Measurements from ENCODE around the gene GART.
"Not testable (repeated sequence)": the region's sequence is repeated elsewhere in the genome, so short reads cannot be mapped to it uniquely, and the experiment has no call there.

GART gene

GRCh38 chr21:33518899-33519298 is 23.0 kb downstream of the GART start:
- in situ Hi-C loops (cut with MboI; ENCODE audit: low sequenced_read_pairs), result no loop called here

- in situ Hi-C loops (cut with MboI; ENCODE audit: low sequenced_read_pairs), result no loop called here
Observed at GRCh38 chr21:33514229-33514628, 27.7 kb downstream of the GART start.

- in situ Hi-C loops (cut with MboI; ENCODE audit: low sequenced_read_pairs), result no loop called here
Observed at GRCh38 chr21:33512481-33512880, 29.4 kb downstream of the GART start.

DNA sequence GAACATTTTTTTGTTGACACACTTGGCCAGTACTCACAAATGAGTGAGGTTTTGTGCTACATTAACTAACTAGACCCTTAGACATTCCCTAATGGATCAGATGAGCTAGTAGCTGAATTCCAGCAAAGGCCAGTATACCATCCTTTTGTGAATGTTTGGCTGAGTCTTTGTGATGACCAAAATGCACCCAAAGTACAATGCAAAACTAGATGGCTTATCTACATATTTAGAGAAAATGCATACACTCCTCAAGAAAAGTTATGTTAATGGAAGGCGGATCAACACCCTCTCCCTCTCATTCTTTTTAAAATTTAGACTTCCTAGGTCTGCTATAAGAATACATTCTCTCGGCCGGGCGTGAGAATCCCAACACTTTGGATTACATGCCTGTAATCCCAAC is 30.3 kb downstream of the GART start:
- in situ Hi-C loops (cut with MboI; ENCODE audit: low sequenced_read_pairs), result no loop called here

GRCh38 chr21:33510826-33511225 is 31.1 kb downstream of the GART start:
- in situ Hi-C loops (cut with MboI; ENCODE audit: low sequenced_read_pairs), result no loop called here

DNA sequence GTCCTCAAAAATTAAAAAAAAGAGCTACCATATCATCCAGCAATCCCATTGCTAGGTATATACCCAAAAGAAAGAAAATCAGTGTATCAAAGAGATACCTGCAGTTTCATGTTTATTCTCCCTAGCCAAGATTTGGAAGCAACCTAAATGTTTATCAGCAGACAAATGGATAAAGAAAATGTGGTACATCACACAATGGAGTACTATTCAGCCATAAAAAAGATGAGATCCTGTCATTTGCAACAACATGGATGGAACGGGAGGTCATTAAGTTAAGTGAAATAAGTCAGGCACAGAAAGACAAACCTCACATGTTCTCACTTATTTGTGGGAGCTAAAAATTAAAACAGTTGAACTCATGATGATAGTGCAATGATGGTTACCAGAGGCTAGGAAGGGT is 34.9 kb downstream of the GART start:
- in situ Hi-C loops (cut with MboI; ENCODE audit: low sequenced_read_pairs), result not testable (repeated sequence)

DNA sequence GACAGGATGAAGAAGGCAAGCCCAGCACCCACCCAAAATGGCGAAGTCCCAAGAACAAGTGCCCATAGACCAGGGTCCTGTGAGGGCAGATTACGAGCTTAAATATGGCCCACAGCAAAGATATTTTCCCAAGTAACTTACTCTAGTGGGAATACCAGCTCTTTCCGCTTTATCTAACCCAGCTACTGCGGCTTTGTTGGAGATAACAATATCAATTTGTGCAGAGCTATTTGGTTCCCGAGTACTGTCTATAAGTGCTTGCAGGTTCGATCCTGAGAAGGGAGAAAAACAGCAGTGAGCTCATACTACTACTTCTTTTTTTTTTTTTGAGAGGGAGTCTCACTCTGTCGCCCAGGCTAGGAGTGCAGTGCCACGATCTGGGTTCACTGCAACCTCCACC is 36.1 kb downstream of the GART start:
- in situ Hi-C loops (cut with MboI; ENCODE audit: low sequenced_read_pairs), result no loop called here

- in situ Hi-C loops (cut with MboI; ENCODE audit: low sequenced_read_pairs), result no loop called here
Observed at GRCh38 chr21:33496345-33496744, 45.6 kb downstream of the GART start.

DNA sequence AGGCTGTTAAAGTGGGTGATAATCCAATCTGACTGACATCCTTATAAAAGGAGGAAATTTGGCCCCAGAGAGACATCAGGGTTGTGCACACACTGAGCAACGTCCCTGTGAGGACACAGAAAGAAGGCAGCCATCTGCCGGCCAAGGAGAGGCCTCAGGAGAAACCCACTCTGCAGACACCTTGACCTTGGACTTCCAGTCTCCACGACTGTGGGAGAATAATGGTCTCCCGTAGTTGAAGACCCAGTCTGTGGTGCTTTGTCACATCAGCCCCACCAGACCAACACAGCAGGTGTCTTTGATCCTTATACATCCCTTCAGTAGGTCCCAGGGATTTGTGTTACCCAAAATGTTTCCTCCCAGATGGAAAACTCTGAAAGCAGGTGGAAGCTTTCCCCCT is 46.2 kb downstream of the GART start:
- in situ Hi-C loops (cut with MboI; ENCODE audit: low sequenced_read_pairs), result no loop called here

GRCh38 chr21:33493756-33494155 is 48.2 kb downstream of the GART start:
- in situ Hi-C loops (cut with MboI; ENCODE audit: low sequenced_read_pairs), result no loop called here

DNA sequence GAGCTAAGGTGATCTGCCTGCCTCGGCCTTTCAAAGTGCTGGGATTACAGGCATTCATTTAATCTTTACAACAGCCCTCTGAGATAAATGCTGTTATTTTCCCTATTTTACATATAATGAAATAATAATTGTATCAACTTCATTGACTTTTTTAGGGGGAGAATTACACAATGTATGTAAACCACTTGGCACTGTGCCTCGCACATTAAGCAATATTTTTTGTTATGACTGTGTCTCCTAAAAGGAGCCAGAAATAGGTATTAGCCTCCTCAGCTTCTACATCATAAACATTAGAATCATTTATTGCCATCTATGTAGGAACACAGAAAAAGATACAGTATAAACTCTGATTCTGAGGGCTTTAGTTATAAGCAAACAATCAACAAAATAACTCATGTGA is 49.3 kb downstream of the GART start:
- in situ Hi-C loops (cut with MboI; ENCODE audit: low sequenced_read_pairs), result no loop called here

GRCh38 chr21:33491373-33492102 is 50.4 kb downstream of the GART start, which contains the start of gene DNAJC28:
Gene DNAJC28 (minus strand): TSS chr21:33491716. CDS start chr21:33489393, 2,323 bp downstream.
- in situ Hi-C loops (cut with MboI; ENCODE audit: low sequenced_read_pairs), result no loop called here

- in situ Hi-C loops (cut with MboI; ENCODE audit: low sequenced_read_pairs), result no loop called here
Observed at GRCh38 chr21:33490991-33491372, 50.9 kb downstream of the GART start.

GRCh38 chr21:33488936-33489335 is 53.0 kb downstream of the GART start:
- in situ Hi-C loops (cut with MboI; ENCODE audit: low sequenced_read_pairs), result no loop called here

GRCh38 chr21:33487996-33488395 is 53.9 kb downstream of the GART start:
- in situ Hi-C loops (cut with MboI; ENCODE audit: low sequenced_read_pairs), result no loop called here

DNA sequence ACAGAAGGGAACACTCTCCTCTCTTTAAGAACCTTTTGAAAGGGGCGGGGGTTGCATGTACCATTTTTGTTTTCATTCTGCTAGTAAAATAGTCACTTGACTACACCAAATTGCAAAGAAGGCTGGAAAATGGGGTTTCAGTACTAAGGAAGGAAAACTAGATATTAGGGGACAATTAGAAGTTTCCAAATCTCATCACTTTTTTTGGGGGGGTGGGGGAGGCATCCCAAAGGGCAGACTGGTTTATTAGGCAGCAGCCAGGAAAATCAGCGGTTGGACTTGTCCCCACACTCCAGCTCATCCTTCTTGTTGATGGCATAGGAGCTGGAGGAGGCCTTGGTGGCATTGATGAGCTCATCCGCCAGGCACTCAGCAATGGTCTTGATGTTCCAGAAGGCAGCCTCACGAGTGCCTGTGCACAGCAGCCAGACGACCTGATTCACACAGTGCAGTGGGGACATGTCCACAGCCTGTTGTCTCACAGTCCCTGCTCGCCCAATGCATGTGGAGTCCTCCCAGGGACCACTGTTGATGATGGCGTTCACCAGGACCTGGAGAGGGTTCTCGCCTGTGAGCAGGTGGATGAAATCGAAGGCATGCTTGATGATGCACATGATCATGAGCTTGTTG is 60.5 kb downstream of the GART start:
- in situ Hi-C loops (cut with MboI; ENCODE audit: low sequenced_read_pairs), result no loop called here

DNA sequence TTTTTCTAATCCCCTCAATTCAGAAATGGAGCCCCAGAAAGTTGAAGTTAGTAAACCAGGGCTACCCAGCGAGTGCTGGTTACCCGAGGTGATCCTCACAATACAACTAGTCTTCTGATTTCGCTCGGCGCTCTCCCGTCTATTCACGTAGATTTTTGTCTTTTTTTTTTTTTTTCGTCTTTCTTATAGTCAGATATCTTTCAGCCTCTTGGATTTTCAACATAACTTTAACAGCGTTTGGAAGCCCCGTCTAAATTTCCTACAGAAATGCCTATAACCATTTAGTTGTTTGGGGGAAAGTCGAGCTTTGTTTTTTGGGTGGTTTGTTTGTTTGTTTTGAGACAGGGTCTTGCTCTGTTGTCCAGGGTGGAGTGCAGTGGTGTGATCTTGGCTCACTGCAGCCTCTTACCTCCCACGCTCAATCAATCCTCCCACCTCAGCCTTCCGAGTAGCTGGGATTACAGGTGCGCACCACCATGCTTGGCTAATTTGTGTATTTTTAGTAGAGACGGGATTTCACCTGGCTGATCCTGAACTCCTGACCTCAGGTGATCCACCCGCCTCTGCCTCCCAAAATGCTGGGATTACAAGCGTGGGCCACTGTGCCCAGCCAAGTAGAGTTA is 61.3 kb downstream of the GART start:
- in situ Hi-C loops (cut with MboI; ENCODE audit: low sequenced_read_pairs), result no loop called here

DNA sequence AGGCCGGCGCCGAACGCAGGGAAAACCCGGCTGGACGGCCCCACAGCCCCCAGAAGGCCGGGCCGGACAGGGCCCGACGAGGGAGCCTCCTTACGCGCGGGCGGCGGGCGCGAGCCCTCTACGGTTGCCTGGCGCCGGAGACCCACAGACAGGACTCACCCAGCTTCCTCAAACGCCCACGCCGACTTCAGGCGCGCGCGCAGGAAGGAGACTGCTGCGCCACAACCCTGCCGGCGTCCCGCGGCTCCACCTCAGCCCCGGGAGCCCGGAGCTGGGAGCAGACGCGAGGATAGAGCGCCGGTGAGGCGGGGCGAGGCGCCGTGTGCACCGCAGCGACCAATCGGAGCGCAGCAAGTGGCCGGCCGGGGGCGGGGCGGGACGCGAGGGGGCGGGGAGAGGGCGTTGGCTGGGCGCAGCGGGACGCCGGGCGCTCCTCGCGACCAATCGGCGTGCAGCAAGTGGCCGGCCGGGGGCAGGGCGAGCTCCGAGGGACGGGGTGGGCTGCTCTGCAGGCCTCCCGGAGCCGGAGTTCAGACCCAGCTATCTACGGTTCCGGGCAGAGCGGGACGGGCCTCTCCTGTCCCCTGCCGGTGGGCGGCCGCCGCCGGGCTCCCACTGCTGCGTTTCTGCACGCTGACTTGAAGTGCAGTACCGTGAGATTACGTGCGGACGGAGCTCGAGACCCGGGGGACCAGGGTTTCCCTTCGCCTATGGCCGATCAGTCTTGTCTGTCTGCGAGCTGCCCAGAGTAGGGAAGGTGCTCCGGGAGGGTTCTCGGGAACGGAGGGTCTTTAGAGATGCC is 62.0 kb downstream of the GART start, which contains the start of gene TMEM50B:
TSS of gene TMEM50B (minus strand) at position 296 of the 802 bp plus-strand sequence. CDS start 11,089 bp downstream, outside the sequence.
- in situ Hi-C loops (cut with MboI; ENCODE audit: low sequenced_read_pairs), result no loop called here

DNA sequence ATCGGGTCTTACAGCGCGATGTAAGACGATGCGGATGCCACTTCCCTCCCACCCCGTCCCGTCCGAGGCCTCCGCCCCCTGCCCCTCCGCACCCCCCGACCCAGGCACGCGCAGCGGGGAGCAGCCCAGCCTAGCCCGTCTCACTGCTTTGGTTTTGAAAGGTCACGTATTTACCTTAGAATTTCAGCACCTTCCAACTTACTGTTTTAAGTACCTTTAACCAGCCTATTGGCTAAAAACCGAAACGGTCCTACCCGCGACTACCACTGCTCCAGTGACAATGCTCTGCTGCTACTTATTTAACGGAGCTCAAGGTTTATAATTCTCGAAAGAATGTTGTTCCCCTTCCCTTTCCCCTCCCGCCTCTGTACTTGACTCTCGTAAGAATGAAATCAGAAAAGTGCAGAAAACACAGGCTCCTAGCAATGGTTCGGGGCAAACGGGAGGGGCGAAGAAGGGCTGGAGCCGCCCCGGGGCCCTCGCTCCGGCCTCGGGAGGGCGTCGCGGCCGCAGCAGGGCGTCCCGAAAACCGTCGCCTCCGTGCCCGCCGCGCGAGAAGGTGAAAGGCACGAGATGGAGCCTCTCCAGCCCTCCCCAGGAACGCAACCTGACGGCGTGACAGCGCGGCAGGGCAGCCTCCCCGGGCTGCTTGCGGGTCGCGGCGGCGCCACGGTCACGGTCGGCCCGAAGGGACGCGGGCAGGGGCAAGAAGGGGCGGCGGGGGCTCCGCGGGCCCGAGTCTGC is 62.8 kb downstream of the GART start:
- in situ Hi-C loops (cut with MboI; ENCODE audit: low sequenced_read_pairs), result no loop called here

GRCh38 chr21:33478182-33478581 is 63.7 kb downstream of the GART start:
- in situ Hi-C loops (cut with MboI; ENCODE audit: low sequenced_read_pairs), result no loop called here

DNA sequence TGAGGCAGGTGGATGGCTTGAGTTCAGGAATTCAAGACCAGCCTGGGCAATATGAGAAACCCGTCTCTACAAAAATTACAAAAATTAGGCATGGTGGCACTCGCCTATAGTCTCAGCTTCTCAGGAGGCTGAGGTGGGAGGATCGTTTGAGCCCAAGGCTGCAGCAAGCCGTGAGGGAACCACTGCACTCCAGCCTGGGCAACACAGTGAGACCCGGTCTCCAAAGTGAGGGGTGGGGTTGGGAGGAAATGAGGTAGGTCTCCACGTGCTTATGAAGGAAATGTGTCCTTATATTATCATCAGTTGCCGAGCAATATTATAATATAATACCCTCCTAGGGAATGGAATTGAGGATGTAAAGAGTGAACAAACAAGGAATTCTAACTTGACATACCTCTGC is 64.9 kb downstream of the GART start:
- in situ Hi-C loops (cut with MboI; ENCODE audit: low sequenced_read_pairs), result no loop called here

Measured in HL-60/S4 treated with phorbol 12-myristate 13-acetate at 8.2 ng/mL for 4 days and 3 days (cell line).